ENCODE data around the gene CISD2.
"Not testable (repeated sequence)": the region's sequence is repeated elsewhere in the genome, so short reads cannot be mapped to it uniquely, and the experiment has no call there.

CISD2 gene

DNA sequence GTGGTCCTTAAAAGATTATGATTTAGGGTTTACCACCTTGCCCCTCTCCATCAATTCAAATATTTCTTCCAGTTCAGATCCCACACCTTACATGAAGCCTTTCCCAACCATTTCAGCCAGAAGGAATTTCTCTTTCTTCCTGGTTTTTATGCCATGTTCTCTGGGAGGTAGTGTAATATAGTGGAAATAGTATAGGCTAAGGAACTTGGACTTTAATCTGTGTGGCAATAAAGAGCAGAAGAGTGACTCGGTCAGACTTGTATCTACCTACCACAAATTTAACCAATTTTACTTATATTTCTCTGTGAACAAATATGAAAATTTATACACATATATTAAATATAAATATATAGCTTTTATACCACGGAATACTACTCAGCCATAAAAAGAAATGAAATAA, 18.4 kb upstream of the CISD2 start:
- H3K4me3 ChIP-seq (ENCODE audit: low read depth, low read length): no peak overlapping the region
- TF ChIP-seq, protein P1, sequence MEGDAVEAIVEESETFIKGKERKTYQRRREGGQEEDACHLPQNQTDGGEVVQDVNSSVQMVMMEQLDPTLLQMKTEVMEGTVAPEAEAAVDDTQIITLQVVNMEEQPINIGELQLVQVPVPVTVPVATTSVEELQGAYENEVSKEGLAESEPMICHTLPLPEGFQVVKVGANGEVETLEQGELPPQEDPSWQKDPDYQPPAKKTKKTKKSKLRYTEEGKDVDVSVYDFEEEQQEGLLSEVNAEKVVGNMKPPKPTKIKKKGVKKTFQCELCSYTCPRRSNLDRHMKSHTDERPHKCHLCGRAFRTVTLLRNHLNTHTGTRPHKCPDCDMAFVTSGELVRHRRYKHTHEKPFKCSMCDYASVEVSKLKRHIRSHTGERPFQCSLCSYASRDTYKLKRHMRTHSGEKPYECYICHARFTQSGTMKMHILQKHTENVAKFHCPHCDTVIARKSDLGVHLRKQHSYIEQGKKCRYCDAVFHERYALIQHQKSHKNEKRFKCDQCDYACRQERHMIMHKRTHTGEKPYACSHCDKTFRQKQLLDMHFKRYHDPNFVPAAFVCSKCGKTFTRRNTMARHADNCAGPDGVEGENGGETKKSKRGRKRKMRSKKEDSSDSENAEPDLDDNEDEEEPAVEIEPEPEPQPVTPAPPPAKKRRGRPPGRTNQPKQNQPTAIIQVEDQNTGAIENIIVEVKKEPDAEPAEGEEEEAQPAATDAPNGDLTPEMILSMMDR (IDR thresholded peaks at IDR 0.05; ENCODE audit: borderline replicate concordance, insufficient read depth, low read depth, low read length): no peak

DNA sequence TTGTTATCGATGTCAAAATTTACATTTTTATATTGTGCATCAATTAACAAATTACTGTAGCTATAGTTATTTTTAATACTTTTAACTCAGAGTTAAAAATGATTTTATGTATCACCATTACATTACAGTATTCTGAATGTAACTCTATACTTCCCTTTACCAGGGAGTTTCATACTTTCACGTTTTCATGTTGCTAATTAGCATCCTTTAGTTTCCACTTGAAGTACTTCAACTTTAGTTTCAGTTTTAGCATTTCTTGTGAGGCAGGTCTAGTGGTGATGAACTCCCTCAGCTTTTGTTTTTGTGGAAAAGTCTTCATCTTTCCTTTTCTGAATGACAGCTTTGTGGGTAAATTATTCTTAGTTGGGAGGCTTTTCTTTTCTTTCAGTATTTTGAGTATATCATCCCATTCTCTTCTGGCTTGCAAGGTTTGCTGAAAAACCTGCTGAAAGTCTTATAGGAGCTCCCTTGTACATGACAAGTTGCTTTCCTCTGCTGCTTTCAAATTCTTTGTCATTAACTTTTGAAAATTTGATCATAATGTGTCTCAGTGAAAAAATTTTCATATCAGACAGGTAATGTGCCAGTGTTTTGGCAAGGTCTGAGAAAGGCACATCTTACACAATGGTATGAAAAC, 9.8 kb upstream of the CISD2 start:
- TF ChIP-seq, protein P1 (IDR thresholded peaks at IDR 0.05; ENCODE audit: borderline replicate concordance, insufficient read depth, low read depth, low read length): no peak
- no peak overlapping the region for H3K4me3 ChIP-seq (ENCODE audit: low read depth, low read length)

DNA sequence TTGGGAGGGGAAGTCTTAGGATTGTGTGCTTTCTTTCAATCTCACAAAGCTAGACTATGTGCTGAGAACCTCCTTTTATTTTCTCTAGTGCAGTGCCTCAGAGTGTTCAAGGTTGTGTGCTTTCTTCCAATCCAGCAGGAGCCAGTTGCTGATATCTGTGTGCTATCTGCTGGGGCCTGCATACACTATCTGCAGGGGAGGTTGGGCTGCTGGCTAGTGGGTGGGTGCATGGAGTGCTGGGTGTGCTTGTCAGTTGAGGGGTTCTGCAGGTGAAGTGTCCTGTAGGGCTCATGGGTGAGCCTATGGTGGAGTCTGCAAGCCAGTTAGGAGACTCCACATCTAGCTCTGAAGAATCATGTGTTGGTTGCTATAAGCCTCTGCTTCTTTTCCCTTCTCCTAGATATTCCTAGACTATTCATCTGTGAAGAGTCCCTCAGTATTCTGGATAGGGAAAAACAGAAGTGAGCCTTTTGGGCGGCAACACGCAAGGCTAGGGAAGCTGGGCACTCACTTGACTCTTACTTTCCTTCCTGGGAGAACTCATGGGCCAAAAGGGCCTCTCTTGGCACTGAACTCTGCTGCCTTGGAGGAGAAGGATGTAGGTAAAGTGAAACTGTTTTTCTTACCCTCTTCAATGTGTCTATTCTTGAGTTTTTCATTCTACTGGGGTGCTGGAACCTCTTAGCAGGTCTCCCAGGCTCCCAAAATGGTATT, 8.0 kb upstream of the CISD2 start:
- TF ChIP-seq, protein P1 (IDR thresholded peaks at IDR 0.05; ENCODE audit: borderline replicate concordance, insufficient read depth, low read depth, low read length): no peak
- no peak overlapping the region for H3K4me3 ChIP-seq (ENCODE audit: low read depth, low read length)

DNA sequence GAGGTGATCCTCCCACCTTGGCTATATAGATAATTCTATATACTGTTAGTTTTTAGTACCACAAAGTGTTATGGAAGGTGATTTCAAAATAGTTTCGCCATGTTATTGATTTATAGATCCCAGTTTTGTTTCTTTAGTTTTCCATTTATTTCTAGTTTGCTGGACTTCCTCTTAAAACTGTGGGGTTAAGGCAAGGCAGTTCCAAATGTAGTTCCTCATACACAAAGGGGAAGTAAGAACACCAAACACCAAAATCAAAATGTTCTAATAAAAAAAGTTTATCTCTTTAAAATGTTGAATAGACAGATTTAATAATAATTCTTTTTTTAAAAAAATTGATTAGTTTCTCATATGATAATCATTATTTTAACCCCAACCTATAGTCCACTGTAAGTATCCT, 6.8 kb upstream of the CISD2 start:
- H3K4me3 ChIP-seq (ENCODE audit: low read depth, low read length): no peak overlapping the region
- TF ChIP-seq, protein P1 (IDR thresholded peaks at IDR 0.05; ENCODE audit: borderline replicate concordance, insufficient read depth, low read depth, low read length): no peak

DNA sequence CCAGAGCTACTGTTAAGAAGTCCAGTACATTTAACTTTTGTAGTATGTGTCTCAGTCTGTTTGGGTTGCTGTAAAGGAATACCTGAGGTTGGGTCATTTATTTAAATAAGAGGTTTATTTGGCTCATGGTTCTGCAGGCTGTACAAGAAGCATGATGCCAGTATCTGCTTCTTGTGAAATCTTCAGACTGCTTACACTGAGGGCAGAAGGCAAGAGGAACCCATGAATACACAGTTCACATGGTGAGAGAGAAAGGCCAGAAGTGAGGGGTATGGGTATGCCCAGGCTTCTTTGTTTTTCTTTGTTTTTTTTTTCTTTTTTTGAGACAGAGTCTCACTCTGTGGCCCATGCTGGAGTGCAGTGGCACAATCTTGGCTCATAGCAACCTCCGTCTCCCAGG, 6.0 kb upstream of the CISD2 start:
- H3K4me3 ChIP-seq (ENCODE audit: low read depth, low read length): no peak overlapping the region

DNA sequence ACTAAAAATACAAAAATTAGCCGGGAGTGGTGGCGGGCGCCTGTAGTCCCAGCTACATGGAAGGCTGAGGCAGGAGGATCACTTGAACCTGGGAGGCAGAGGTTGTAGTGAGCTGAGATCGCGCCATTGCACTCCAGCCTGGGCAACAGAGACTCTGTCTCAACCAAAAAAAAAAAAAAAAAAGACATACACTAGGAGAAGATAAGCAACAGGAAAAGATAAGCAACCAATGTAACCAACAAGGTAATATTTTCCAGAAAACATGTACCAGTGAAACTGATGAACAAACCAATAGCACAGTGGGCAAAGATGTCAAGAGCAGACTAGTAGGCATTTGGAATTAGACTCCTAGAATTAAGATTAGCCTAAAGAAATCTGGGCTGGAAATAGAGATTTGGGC, 3.5 kb upstream of the CISD2 start:
- not testable (repeated sequence) for H3K4me3 ChIP-seq (ENCODE audit: low read depth, low read length)

More for the DNA sequence above, 6.0 kb upstream of the CISD2 start:
- TF ChIP-seq, protein P1 (IDR thresholded peaks at IDR 0.05; ENCODE audit: borderline replicate concordance, insufficient read depth, low read depth, low read length): no peak

DNA sequence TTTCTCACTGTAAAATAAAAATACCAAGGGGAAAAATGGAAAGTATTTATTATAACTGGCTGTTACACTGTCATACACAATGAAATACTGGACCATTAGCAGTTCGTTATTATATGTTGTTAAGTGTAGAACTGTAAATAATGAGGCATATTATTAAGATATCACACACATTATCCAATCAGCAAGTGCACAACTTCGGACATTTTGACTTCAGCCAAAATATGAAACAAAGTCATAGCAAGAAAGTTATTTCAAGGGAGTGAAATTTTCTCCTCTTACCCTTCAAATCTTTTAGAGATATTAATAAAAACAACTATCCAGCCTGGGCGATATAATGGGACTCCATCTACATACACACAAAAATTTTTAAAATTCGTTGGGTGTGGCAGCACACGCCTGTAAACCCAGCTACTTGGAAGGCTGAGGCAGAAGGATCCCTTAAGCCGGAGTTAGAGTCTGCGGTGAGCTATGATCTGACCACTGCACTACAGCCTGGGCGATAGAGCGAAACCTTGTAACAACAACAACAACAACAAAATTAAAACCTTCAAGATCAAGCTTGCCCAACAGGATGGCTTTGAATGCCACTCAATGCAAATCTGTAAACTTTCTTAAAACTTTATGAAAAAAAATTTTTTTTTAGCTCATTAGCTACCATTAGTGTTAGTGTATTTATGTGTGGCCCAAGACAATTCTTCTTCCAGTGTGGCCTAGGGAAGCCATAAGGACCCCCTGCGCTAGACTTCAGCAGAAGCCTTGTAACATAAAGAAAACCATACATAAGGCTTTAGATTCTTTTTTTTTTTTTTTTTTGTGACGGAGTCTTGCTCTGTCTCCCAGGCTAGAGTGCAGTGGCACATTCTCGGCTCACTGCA, 1.3 kb upstream of the CISD2 start:
- TF ChIP-seq, protein P1 (IDR thresholded peaks at IDR 0.05; ENCODE audit: borderline replicate concordance, insufficient read depth, low read depth, low read length): no peak
- H3K4me3 ChIP-seq (ENCODE audit: low read depth, low read length): peak overlapping the region; percentile 57
